Lung (tissue), 12 donors: ENCODE results near the gene PIGH. TPM values are rescaled to one million over a fixed set of nuclear protein-coding genes. Genes with fewer than 3 reads are reported as not detected.
"Not testable (repeated sequence)": the region's sequence is repeated elsewhere in the genome, so short reads cannot be mapped to it uniquely, and the experiment has no call there.

Experiments
- ATAC-seq: fragments of 200-7000 bp; cut with Tn5 transposase; one replicate; pipeline ENCODE4 v1.9.1; 2020; ENCODE audit warnings: moderate number of reproducible peaks; ENCODE audit not compliant: insufficient read depth, low FRiP score
- DNase-seq, 3 donors: peaks; one replicate each; pipeline ENCODE4 v3.0.0-alpha.2; 2013 to 2017
- H3K27ac ChIP-seq, 2 donors: one replicate each; pipeline ENCODE4 v1.5.1; 2013; ENCODE audit warnings: mild to moderate bottlenecking in 2 of 2, moderate library complexity in 2 of 2, control low read depth in 1 of 2, inconsistent platforms in 1 of 2, low read depth in 1 of 2, low read length in 1 of 2
- H3K27me3 ChIP-seq, 3 donors: one replicate each; pipeline ENCODE4 v1.5.1; 2013; ENCODE audit warnings: low read length in 2 of 3; ENCODE audit not compliant: control insufficient read depth in 3 of 3, insufficient read depth in 3 of 3
- H3K36me3 ChIP-seq, 4 donors: one replicate each; pipeline ENCODE4 v1.5.1; 2013; ENCODE audit warnings: low read length in 4 of 4, mild to moderate bottlenecking in 1 of 4, moderate library complexity in 1 of 4; ENCODE audit not compliant: control insufficient read depth in 4 of 4, insufficient read depth in 4 of 4
- H3K4me1 ChIP-seq, 5 donors: one replicate each; pipeline ENCODE4 v1.5.1; 2013; ENCODE audit warnings: low read length in 5 of 5, mild to moderate bottlenecking in 2 of 5, moderate library complexity in 1 of 5; ENCODE audit not compliant: control insufficient read depth in 5 of 5, insufficient read depth in 5 of 5
- H3K4me3 ChIP-seq: one replicate; pipeline ENCODE4 v1.5.1; 2013; ENCODE audit warnings: mild to moderate bottlenecking, control low read depth, moderate library complexity
- H3K9ac ChIP-seq, 2 donors: one replicate each; pipeline ENCODE4 v1.5.1; 2013; ENCODE audit warnings: low read length in 2 of 2, control low read depth in 1 of 2; ENCODE audit not compliant: insufficient read depth in 1 of 2
- H3K9me3 ChIP-seq, 4 donors: one replicate each; pipeline ENCODE4 v1.5.1; 2013; ENCODE audit warnings: low read length in 3 of 4, mild to moderate bottlenecking in 1 of 4, moderate library complexity in 1 of 4; ENCODE audit not compliant: control insufficient read depth in 4 of 4, insufficient read depth in 3 of 4
- WGBS, 2 donors: extraction: QIAGEN DNeasy Blood & Tissue Kit; methylation state at CpG; one replicate each; pipeline ENCODE4 v1.1.7; 2013; 5-methylcytosine and 5-hydroxymethylcytosine counted together
- polyA plus RNA-seq, 2 donors: library from polyadenylated mRNA; stranded (reverse); fragments of 200-250 nt; gene quantifications; one replicate each; pipeline ENCODE4 v1.2.1, GENCODE V29; 2013
- total RNA-seq, 2 donors: library from RNA; depleted of rRNA in 1 of 2; stranded (reverse); fragments of >200 nt in 1 of 2; gene quantifications; one replicate each; pipeline ENCODE4 v1.2.1, GENCODE V29; 2014 to 2021
- TF ChIP-seq, protein P1 (sequence below): IDR thresholded peaks from 2 replicates; pipeline ENCODE4 v1.5.1; 2012; ENCODE audit warnings: mild to moderate bottlenecking; ENCODE audit errors: control extremely low read depth, extremely low read depth
- donor health status: control.
- donor health status: control.
- donor health status: Bipolar disorder and iron deficiency.
- donor health status: healthy.
- donor health status: DM: yes; HTN: yes; CAD: no.

The PIGH gene
- total and polyA plus RNA-seq, 4 donors = 20.6 to 29.5 (median 22.1) TPM

DNA sequence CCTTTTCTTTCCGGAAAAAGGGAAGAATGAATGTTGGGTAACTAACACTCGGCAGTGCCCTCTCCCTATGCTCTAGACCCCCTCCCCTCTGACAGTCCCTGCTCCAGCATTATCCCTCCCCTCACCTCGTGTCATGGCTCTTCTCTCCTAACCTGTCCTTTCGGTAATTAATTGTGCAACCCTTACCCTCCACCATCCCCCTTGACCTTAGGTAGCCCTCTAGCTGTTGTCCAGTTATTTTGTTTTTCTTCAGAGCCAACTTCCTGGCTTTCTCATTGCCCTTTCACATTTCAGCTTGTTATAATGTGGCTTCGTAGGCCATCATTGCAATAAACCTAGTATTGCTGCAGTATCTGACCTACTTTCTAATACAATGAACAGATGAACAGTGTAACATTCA is 30.9 kb upstream of the PIGH start:
- ATAC-seq = no peak
- TF ChIP-seq, protein P1, sequence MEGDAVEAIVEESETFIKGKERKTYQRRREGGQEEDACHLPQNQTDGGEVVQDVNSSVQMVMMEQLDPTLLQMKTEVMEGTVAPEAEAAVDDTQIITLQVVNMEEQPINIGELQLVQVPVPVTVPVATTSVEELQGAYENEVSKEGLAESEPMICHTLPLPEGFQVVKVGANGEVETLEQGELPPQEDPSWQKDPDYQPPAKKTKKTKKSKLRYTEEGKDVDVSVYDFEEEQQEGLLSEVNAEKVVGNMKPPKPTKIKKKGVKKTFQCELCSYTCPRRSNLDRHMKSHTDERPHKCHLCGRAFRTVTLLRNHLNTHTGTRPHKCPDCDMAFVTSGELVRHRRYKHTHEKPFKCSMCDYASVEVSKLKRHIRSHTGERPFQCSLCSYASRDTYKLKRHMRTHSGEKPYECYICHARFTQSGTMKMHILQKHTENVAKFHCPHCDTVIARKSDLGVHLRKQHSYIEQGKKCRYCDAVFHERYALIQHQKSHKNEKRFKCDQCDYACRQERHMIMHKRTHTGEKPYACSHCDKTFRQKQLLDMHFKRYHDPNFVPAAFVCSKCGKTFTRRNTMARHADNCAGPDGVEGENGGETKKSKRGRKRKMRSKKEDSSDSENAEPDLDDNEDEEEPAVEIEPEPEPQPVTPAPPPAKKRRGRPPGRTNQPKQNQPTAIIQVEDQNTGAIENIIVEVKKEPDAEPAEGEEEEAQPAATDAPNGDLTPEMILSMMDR = no peak
- 74 to 75% methylated on average over 5 of the region's 5 CpGs for WGBS, 2 donors
- no peak overlapping the region for H3K9ac ChIP-seq
- H3K4me3 ChIP-seq = no peak overlapping the region
- peaks cover 0 to 2% (median 0%) of the 10 kb centered on the region in 5 donors for H3K4me1 ChIP-seq
- no peaks in the 10 kb centered on the region for H3K27me3 ChIP-seq
- H3K36me3 ChIP-seq = no peaks in the 10 kb centered on the region
- no peaks in the 10 kb centered on the region for H3K9me3 ChIP-seq
- no peak overlapping the region for H3K27ac ChIP-seq
- no peak for DNase-seq

DNA sequence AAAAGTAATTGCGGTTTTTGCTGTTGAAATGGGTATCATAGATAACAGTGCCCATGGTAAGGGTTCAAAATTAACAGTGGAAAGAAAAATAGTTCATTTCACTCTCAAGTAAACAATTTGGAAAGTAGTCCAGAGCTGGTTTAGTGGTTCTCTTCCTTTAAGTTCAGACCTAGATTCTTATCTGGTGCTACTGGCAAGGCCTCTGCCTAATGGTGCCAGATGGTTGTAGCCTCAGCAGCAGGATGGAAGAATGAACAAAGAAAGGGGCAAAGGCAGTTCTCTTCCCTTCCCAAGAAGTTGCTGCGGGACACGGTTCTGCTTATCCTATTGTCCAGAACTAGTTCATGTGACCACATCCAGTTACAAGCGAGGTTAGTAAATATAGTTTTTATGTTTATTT is 30.1 kb upstream of the PIGH start:
- no peaks in the 10 kb centered on the region for H3K9me3 ChIP-seq
- peaks cover 0 to 2% (median 0%) of the 10 kb centered on the region in 5 donors for H3K4me1 ChIP-seq
- no peak overlapping the region for H3K9ac ChIP-seq
- no peak overlapping the region for H3K4me3 ChIP-seq
- DNase-seq = no peak
- no peaks in the 10 kb centered on the region for H3K27me3 ChIP-seq
- no peaks in the 10 kb centered on the region for H3K36me3 ChIP-seq
- TF ChIP-seq, protein P1 = no peak
- H3K27ac ChIP-seq = no peak overlapping the region
- WGBS, 2 donors = 88 to 93% methylated on average over 4 of the region's 4 CpGs
- ATAC-seq = no peak

DNA sequence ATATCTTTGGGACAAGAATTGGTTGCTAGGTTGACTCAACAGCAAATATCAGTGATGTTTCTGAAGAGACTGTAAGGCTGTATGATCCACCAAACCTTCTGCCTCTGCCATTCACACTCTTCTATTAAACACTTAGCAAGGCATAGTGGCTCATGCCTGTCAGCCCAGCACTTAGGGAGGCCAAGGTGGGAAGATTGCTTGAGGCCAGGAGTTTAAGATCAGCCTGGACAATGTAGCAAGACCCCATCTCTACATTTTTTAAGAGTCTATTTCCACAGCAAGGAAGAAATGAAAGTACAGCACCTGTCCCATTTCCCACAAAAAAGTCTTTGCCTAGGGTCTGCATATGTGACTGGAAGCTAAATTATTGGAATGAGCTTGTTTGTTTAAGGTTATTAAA is 27.5 kb upstream of the PIGH start:
- Histone ChIP-seq H3K9me3 (no peaks in the 10 kb centered on the region), H3K36me3 (no peaks in the 10 kb centered on the region), H3K4me3 (no peak overlapping the region), H3K4me1 (peaks cover 0 to 2% (median 0%) of the 10 kb centered on the region in 5 donors), H3K27me3 (no peaks in the 10 kb centered on the region), H3K27ac (no peak overlapping the region), H3K9ac (no peak overlapping the region)
- TF ChIP-seq, protein P1 = no peak
- ATAC-seq = no peak
- DNase-seq = no peak

DNA sequence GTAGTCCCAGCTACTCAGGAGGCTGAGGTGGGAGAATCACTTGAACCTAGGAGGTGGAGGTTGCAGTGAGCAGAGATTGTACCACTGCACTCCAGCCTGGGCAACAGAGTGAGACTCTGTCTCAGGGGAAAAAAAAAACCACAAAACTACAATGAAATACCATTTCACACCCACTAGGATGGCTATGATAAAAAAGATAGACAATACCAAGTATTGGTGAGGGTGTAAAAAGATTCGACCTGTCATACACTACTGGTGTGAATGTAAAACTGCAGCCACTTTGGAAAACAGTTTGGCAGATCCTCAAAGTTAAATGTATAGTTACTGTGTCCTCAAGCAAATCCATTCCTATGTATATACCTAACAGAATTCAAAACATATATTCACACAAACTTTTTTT is 26.1 kb upstream of the PIGH start:
- H3K9ac ChIP-seq, ATAC-seq, H3K9me3 ChIP-seq, DNase-seq, H3K27me3 ChIP-seq, H3K36me3 ChIP-seq, H3K4me3 ChIP-seq, H3K4me1 ChIP-seq, H3K27ac ChIP-seq: not testable (repeated sequence)
- WGBS, 2 donors = 76 to 94% methylated on average over 1 of the region's 1 CpG
